ENCODE results near the gene IGHMBP2. TPM values are rescaled to one million over a fixed set of nuclear protein-coding genes. Genes with fewer than 3 reads are reported as not detected.

IGHMBP2 gene
- total RNA-seq, 1 experiment from 2014 or later, result 19.3 TPM

DNA sequence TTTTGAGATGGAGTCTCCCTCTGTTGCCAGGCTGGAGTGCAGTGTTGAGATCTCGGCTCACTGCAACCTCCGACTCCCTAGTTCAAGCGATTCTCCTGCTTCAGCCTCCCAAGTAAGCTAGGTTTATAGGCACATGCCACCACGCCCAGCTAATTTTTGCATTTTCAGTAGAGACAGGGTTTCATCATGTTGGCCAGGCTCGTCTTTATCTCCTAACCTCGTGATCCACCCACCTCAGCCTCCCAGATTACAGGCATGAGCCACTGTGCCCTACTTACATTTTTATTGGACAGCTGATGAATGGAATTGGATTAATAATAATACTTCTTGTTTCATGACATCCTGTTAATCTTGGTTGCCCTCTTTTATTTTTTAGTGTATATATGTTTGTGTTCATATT, 80.1 kb downstream of the IGHMBP2 start:
- no peak for ATAC-seq
- H3K9me3 ChIP-seq (ENCODE audit: control insufficient read depth in 1 of 2, insufficient read depth in 1 of 2, low read depth in 1 of 2, low read length in 2 of 2), result peaks cover 0 to 3% of the 10 kb centered on the region in 2 experiments; a peak in 2 of 4 replicates
- no peak for TF ChIP-seq POLR2A (IDR thresholded peaks at IDR 0.05; ENCODE audit: borderline replicate concordance, extremely low read depth, insufficient read depth, insufficient read length)
- no peak for TF ChIP-seq REST (IDR thresholded peaks at IDR 0.05; ENCODE audit: low read depth)
- no peak for TF ChIP-seq ZNF274 (IDR thresholded peaks at IDR 0.05; ENCODE audit: low read depth, low read length)
- TF ChIP-seq ZBTB33 (IDR thresholded peaks at IDR 0.05; ENCODE audit: extremely low read depth, insufficient replicate concordance, low read length), result no peak
- TF ChIP-seq SIN3A (IDR thresholded peaks at IDR 0.05; ENCODE audit: low read depth), result no peak
- no peak for TF ChIP-seq CBX3 (IDR thresholded peaks at IDR 0.05; ENCODE audit: low read depth)
- no peak for TF ChIP-seq EZH2 (IDR thresholded peaks at IDR 0.05)
- no peak for TF ChIP-seq EGR1 (IDR thresholded peaks at IDR 0.05; ENCODE audit: low read depth)
- no peak for TF ChIP-seq CEBPB (IDR thresholded peaks at IDR 0.05; ENCODE audit: low read depth)
- TF ChIP-seq FOSL1 (IDR thresholded peaks at IDR 0.05; ENCODE audit: low read depth), result no peak
- no peak for TF ChIP-seq SRF (IDR thresholded peaks at IDR 0.05; ENCODE audit: low read depth)
- TF ChIP-seq RAD21 (IDR thresholded peaks at IDR 0.05; ENCODE audit: low read depth), result no peak
- no peak for TF ChIP-seq YY1 (IDR thresholded peaks at IDR 0.05; ENCODE audit: extremely low read depth, insufficient replicate concordance, low read depth, low read length)
- TF ChIP-seq, protein P1, sequence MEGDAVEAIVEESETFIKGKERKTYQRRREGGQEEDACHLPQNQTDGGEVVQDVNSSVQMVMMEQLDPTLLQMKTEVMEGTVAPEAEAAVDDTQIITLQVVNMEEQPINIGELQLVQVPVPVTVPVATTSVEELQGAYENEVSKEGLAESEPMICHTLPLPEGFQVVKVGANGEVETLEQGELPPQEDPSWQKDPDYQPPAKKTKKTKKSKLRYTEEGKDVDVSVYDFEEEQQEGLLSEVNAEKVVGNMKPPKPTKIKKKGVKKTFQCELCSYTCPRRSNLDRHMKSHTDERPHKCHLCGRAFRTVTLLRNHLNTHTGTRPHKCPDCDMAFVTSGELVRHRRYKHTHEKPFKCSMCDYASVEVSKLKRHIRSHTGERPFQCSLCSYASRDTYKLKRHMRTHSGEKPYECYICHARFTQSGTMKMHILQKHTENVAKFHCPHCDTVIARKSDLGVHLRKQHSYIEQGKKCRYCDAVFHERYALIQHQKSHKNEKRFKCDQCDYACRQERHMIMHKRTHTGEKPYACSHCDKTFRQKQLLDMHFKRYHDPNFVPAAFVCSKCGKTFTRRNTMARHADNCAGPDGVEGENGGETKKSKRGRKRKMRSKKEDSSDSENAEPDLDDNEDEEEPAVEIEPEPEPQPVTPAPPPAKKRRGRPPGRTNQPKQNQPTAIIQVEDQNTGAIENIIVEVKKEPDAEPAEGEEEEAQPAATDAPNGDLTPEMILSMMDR (IDR thresholded peaks at IDR 0.05 in 2 of 3, conservative IDR thresholded peaks at IDR 0.05 in 1 of 3; ENCODE audit: borderline replicate concordance in 1 of 3, insufficient read depth in 1 of 3, low read depth in 2 of 3, low read length in 2 of 3), result no peak
- no peak for TF ChIP-seq EZH2phosphoT487 (IDR thresholded peaks at IDR 0.05; ENCODE audit: borderline replicate concordance)
- TF ChIP-seq MAX (IDR thresholded peaks at IDR 0.05), result no peak
- no peak for TF ChIP-seq TCF7L2 (IDR thresholded peaks at IDR 0.05; ENCODE audit: borderline replicate concordance, extremely low read depth, insufficient read depth, insufficient read length)
- TF ChIP-seq, protein P2, sequence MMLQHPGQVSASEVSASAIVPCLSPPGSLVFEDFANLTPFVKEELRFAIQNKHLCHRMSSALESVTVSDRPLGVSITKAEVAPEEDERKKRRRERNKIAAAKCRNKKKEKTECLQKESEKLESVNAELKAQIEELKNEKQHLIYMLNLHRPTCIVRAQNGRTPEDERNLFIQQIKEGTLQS (IDR thresholded peaks at IDR 0.05), result no peak
- no peak overlapping the region for H3K27ac ChIP-seq (ENCODE audit: low read depth, low read length)
- H3K9ac ChIP-seq (ENCODE audit: low read length), result no peak overlapping the region
- intact Hi-C loops (cut with micrococcal nuclease), result no loop called here
- POLR2A ChIA-PET, result no interaction called here
- CTCF ChIA-PET, result no interaction called here
- no peaks in the 10 kb centered on the region for H3K4me1 ChIP-seq (ENCODE audit: control insufficient read depth in 1 of 2, insufficient read depth in 2 of 2, low read length in 2 of 2)
- H3K9me2 ChIP-seq (ENCODE audit: insufficient read depth), result no peaks in the 10 kb centered on the region
- H3K27me3 ChIP-seq (ENCODE audit: insufficient read depth, low read length), result no peaks in the 10 kb centered on the region
- DNase-seq (ENCODE audit: low read depth, low spot score), result no peak
- H3K79me2 ChIP-seq (ENCODE audit: insufficient read depth, low read length), result no peaks in the 10 kb centered on the region
- no peaks in the 10 kb centered on the region for H4K20me1 ChIP-seq (ENCODE audit: insufficient read depth)
- no peaks in the 10 kb centered on the region for H3K36me3 ChIP-seq (ENCODE audit: control insufficient read depth in 1 of 2, insufficient read depth in 2 of 2, low read length in 2 of 2)
- H2AFZ ChIP-seq (ENCODE audit: low read depth, low read length, poor library complexity, severe bottlenecking), result no peak overlapping the region
- no peak overlapping the region for H3K4me2 ChIP-seq (ENCODE audit: low read length)
- RAD21 ChIA-PET (ENCODE audit: low non-redundant PET in 1 of 2, low total read pairs in 2 of 2, uncharacterized antibody in 2 of 2, unreplicated experiment in 2 of 2), result no interaction called here
- BruUV-seq (replicated peaks), result no TSS peak
- H3K4me3 ChIP-seq (replicated peaks in 1 of 2; ENCODE audit: low read depth in 1 of 2, low read length in 2 of 2), result no peak overlapping the region

Measured in HCT116 (cell line).